Middle frontal gyrus (tissue), 1 donor: Measurements from ENCODE around the gene FAM3A.

Experiments used
- DNase-seq: peaks from one replicate; pipeline ENCODE4 v3.0.0-alpha.2; 2015; ENCODE audit warnings: low spot score; ENCODE audit errors: extremely low spot score

Gene FAM3A

DNA sequence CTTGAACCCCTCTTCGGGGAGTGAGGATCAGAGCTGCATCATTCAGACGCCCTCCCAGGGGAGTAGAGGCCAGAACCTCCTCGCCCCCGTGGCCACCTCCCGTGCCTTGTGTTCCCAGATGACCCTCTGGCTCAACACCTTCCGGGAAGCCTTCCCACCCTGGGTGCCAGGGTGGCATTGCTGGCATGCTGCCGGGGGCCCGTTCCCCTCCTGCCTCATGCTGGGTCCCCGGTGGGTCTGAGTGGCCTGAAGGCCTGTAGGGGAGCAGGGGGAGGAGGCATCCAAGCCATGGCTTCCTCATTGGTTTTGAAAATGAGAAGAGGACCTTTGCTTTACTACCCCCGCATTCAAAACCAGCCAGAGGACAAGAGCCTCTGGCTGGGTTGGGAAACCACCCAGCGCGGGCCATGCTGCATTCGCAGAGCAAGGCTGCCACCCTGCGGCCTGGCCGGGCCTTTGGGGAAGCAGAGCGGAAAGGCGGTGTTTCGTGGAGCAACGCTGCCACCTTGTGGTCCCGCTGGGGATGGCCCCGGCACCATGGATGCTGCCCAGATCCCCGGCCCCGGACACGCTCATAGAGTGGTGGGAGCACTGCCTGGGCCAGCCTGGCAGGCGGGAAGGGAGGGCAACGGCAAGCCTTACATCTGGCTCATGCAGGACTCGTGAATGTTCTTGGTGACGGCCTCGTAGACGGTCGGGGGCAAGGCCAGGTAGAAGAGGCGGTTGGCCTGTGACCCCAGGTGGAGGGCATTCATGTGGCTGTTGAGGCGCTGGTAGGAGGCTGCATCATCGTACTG is 18.7 kb upstream of the FAM3A start:
- peak; percentile 71 for DNase-seq

DNA sequence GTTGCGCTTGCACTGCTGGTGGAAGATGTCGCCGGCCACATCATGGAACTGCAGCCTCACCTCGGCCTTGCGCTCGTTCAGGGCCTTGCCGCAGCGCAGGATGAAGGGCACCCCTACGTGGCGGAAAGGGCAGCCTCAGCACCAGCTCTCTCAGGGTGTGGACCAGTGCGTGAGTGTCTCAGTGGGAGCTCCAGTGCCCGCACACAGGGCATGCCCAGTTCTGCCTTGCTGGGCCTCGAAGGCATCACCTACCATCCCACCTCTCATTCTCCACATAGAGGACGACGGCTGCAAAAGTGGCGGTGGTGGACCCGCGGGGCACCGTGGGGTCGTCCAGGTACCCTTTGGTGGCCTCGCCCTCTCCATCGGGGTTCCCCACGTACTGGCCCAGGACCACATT is 16.7 kb upstream of the FAM3A start:
- no peak for DNase-seq

DNA sequence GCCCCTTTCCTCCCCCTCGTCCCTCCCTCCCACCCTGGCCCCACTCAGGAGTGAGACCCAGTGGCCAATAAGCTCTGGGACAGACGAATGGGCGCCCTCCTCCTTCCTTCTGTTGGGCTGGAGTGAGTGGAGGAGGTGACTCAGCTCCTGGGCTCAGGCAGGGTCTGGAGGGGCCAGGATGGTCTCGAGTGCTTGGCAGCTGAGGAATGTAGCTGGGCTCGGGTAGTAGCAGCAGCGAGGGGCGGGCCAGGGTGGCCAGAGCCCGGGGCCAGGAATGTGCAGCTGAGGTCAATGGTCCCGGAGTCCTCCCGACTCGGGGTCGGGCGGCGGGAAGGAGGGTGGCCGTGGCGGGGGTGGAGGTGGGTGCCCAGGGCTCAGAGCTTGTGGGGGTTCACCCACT is 15.6 kb upstream of the FAM3A start:
- DNase-seq = no peak

DNA sequence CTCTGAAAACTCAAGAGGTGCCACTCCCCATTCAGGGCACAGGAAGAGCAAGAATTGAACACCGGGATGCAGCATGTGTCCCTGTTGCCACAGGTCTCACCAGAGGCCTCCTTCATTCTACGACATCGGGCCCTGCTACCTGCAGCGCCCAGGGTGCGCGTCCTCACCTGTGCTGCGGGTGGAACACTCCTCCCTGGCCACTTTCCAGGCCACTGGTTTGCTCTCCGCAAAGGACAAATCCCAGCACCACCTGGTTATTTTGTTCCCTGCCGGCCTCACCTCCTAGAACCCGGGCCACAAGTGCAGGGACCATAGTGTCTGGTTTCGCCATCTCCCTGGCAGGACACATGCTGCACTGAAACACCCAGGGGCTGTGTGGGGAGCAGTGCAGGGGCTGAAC is 14.3 kb upstream of the FAM3A start:
- no peak for DNase-seq

DNA sequence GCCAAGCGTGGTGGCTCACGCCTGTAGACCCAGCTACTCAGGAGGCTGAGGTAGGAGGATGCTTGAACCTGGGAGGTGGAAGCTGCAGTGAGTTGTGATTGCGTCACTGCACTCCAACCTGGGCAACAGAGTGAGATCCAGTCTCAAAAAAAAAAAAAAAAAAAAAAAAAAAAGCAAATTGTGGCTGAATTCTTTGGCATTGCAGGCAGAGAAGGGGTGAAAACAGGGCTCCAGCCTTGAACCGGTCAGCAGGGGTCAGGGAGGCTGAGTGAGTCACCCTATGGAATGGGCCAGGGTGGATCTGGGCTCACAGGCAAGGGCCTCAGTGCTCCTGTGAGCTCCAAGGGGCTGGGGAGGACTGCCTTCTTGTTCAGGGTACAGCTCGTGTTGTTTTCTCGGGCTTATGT is 13.2 kb upstream of the FAM3A start:
- DNase-seq = no peak

DNA sequence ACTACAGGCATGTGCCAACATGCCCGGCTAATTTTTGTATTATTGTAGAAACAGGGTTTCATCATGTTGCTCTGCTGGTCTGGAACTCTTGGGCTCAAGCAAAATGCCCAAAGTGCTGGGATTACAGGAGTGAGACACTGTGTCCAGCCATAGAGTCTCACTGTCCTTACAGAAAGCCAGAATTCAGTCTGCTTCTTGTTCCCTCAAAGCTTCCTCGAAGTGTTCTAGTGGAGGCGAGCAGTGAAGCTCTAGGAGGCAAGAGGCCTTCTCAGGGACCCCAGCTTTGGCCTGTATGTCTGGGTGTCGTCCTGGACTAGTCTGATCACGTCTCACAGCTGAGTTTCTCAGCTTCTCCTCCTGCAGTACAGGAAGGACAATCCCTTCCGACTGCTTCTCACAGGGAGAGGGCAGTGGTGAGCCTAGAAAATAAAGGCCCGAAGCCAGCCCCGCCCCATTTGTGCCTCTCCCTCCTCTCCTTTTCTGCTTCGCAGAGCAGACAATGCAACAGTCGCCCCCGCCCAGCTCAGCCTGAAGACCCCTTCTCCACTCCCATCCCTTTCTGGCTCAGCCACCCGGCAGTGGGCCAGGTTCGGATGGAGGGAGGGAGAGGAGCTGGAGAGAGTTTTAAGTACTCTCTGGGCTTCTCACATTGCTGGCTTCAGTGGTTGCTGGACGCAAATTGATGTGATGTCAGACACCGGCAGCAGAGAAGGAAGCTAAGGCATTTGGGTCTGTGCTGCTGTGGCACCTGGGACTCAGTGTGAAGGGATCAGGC is 11.1 kb upstream of the FAM3A start:
- DNase-seq = peak; percentile 46

DNA sequence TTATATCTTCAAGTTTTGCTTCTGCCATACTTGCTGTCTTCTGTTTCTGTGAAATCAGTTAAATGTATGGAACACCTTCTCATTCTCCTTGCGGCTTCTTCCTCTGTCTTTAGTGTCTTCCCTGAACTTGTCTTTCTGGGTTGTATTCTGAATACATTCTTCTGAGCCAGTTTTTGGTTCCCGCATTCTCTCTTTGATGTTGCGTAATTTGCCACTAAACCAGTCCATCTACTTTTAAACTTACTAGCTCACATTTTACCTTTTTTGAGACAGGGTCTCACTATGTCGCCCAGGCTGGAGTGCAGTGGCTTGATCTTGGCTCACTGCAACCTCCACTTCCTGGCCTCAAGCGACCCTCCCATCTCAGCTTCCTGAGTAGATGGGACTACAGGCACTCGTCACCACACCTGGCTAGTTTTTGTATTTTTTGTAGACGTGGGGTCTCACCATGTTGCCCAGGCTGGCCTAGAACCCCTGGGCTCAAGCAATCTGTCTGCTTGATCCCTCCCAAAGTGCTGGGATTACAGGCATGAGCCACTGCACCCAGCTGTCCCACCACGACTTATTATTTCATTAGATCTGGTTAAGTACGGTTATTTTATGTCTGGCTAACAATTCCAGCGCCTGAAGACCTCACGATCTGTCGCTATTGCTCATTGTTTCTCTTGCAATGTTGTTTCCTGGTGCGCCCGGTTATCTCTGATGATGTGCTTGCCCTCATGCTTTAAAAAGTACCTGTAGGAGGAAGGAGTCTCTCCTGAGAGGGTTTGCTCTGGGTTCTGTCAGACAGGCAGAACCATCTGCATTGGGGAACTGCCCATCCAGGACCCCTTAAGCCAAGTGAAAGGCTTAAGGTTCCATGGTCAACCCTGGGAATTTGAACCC is 9.8 kb upstream of the FAM3A start:
- no peak for DNase-seq

DNA sequence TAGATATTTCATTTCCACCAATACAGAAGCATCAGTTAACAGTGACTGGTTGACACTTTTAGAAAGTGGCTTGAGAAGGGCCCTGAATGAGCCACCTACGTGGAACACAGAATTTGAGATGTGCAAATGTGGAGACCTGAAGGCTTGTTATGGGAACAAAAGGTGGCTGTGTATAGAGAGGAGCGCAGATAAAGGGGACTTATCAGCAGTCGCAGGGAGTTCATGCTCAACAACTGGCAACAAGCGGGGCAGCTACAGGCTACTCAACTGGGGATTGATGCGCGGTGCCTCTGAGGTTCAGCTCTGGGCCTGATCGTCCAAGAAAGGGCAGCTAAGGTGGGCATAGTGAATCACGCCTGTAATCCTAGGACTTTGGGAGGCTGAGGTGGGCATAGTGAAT is 3.4 kb upstream of the FAM3A start:
- no peak for DNase-seq

DNA sequence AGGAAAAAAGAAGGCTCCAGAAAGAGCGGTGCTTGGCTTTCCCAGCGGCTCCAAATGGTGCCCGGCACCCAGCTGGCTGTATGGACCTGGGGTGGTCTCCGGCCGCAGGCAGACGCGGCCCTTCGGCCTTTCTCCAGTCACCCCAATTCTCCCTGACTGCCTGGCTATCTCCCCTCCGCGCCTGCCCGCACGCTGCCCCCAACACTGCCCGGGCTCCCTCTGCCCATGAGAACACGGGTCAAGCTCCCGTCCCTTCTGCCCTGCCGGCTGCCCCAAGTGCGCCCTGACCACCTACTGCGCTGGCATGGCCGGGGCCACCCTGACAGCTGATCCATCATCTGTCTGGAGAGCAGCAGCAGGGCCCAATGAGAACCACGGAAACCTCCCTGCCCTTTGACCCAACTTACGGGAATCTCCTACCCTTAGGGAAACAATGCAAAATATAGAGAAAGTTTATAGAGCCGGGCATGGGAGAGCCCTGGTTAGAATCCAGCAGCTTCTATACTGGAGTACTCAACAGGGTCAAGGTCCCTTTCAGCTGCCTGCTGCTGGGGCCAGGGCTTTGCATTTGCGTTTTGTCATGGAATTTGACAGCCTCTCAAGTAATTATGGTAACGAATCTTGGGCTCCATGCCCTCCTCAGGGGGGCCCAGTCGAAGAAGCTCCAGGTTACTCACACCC is 1.2 kb upstream of the FAM3A start:
- DNase-seq = no peak

DNA sequence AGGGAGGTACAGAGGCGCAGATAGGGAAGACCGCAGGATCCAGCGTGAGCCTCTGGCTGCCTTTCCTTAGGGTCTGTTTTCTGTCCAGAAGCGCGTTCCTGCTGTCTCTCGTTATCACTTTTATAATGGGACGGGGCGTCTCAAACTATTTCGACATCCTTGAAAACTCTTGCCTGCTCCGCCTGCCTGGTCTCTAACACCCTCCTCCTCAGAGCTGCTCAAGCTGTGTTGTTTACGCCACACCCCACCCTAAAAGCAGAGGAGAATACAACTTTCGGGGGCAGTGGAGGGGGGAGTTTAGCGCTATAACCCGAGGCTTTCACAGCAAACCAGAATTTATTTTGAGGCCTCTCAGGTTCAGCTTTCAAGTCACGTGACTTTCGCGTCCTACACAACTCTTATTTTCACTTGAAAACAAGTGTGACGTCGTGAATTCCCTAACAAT is 646 bp upstream of the FAM3A start:
- DNase-seq = no peak

DNA sequence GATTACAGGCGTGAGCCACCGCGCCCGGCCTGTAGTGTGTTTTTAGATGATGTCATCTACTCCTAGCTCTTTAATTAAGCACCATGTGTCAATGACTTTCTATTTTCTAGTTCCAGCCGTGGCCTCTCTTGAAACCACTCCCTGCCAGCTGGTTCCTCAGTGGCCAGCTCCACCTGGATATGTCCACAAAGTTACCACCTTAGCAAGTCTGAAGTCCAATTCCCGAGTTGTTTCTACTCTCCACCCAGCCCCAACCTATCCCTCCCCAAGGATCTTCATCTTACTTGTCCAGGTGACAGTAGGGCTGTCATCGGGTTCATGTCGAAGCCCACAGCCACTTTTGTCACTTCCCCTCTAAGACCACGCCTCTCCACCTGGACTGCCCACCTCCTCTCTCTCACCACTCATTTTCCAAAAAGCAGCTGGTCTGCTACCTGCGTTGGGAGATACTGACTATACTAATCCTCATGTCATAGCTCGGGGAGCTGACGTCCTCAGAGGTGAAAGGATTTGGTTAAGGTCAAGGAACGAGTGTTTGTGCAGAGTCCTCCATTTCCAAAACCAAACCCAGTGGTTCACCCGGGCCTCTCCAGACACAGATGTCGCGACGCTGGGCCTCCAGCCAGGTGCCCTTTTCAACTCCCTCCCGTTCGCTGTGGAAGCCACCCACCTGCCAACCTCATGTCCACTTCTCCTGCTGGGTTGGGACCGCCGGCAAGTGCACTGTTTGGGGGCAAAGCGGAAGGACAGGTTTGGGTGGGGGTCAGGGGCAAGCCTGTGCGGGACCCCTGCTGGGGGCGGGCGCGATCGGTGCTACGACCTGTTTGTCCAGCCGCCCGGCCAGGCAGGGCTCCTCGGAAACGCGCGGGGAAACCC is 704 bp downstream of the FAM3A start:
- no peak for DNase-seq

DNA sequence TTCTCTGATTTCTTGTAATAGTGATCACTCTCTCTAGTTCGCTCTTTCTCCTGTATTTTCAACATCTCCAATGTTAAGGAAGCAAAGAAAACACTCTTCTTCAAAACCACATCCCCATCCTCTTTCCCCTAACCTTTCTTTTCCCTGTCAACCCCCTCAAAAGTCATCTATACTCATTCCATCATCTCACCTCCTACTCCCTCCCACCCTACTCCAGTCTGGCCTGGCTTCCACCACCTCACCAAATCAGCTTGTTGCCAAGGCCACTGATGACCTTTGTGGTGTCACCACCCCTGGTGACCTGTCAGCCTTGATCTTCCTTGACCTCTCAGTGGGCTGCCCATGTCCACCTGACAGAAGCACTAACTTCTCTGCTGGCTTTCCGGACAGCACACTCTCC is 2.3 kb downstream of the FAM3A start:
- DNase-seq = no peak

DNA sequence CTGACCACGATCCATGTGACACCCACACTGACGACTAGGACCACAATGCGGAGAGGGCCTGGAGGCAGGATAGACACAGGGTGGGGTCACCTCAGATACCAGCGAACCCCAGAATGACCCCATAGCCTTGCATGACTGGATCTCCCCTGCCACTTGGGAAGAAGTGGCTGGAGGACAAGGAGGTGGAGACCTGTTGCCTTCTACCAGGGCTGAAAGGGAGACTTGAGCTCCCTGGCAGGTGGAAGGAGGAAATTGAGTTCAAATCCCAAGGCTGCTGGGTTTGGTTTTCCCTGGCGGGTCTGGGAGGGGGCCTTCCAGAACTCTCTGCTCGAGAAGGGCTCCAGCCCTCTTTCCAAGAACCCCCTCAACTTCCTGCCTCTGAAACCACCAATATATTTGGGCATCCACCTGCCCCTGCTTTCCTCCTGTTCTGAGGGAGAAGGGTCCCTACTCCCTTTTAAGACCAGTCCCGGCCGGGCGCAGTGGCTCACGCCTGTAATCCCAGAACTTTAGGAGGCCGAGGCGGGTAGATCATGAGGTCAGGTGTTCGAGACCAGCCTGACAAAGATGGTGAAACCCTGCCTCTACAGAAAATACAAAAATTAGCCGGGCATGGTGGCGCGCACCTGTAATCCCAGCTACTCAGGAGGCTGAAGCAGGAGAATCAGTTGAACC is 3.0 kb downstream of the FAM3A start:
- DNase-seq = no peak

DNA sequence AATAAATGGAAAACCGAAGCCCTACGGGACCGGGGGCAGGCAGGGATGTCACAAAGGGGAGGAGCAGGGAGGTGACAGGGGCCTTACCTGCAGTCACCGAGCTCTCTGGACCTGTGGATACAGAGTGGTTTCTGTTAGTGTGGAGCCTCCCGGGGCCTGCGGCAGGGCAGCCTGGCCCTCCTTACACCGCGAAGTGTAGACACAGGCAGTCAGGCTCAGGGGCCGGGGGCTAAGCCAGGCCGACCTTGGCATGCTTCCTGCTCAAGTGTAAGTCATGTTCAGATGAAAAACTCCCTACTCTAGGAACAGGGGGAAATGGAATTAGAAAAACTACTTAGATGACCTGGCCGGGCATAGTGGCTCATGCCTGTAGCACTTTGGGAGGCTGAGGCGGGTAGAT is 4.3 kb downstream of the FAM3A start:
- DNase-seq = no peak

DNA sequence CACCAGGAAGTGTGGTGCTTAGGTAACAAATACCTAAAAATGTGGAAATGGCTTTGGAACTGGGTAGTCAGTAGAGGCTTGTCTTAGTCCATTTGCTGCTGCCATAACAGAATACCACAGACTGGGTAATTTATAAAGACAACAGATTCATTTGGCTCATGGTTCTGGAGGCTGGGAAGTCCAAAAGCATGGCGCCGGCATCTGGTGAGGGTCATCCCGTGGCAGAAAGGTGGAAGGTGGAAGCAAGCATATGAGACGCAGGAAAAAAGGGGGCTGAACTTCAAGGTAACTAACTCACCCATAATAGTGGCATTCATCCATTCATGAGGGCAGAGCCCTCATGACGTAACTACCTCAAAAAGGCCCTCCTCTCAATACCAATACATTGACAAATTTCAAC is 6.6 kb downstream of the FAM3A start:
- DNase-seq = no peak

DNA sequence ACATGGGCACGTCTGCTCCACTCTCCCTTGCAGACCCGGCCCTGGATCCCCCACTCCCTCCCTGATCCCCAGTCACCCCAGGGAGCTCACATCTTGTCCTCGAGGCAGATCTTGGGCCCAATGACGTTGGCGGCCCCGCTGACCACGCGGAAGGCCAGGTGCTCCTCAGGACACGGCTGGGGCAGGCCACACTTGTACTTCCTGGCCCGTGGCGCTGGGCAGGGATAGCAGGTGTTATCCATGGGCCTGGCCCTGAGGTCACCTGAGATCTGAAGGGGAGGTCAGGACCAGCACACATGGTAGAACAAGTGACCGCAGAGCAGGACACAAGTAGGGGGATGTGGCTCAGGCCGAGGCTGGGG is 7.7 kb downstream of the FAM3A start:
- DNase-seq = no peak

DNA sequence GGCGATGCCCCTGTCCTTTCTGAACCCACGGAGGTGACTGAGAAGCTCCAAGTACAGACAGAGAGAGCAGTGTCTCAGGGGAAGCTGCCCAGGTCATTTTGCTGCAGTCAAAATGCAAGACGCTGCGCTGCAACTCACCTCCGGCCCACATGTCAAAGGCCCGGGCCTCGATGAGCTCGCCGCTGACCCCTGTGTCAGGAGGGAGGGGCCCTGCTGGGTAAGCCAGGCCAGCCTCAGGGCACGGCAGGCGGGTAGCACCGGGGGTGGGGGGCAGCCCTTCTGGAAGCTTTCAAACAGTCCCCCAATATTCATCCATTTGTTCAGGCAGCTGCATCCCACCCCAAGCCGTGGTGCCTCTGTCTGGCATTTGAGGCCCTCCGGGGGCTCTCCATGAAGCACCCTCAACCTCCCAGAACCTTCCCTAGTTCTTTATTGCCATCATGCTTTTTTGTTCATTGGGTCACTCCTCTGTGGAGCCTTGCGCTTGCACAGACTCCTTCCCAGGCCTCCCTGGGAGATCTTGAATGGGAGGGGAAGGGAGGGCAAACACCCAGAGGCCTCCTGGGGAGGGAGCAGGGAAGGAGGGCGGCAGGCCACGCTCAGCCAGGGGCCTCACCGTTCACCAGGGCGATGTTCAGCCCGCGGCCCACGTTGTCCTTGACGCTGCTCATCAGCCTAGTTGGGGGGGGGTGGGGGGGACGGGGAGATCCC is 8.2 kb downstream of the FAM3A start:
- no peak for DNase-seq

DNA sequence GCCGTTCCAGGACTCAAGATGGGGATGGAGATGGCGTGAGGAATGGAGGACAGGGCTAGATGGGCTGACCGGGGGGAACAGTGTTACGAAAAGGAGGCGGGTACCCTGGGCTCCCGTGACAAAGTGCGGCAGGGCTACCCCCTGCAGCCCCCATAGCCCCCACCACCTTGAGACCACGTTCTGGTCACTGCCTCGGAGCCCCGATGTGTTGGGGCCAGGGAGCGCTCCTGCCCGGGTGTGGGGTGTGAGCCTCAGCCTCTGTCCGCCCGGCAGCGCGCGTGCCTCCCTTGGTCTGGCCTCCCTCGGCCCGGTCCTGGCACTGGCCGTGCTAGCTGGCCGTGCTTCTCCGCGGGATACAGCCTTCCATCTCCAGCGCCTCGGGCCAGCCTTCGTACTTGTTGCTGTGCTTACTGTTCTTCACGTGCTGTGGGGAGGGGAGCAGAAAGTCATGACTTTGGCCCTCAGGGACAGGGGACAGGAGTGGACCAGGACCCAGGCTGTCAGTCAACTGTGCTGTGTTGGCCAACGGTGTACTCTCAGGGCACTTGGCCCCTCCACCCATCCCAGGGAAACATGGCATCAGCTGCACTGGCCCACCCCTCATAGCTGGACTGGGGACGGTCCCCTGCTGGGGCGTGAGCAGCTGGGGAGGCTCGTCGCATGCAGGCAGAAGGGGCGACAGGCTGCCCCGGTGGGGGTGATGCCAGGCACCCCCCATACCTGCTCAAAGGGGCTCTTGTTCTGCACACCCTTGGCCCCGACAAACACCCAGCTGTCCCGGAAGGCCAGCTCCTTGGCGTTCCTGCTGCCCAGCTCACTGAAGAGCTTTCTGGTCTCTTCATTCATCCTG is 9.3 kb downstream of the FAM3A start:
- DNase-seq = no peak
